PC-9 (cell line): ENCODE data around the gene S100PBP.

Experiments used
- CTCF ChIP-seq: fragments of 200-600 bp; sonication (generic); conservative IDR thresholded peaks from 2 replicates; pipeline ENCODE4 v1.6.1; 2017; ENCODE audit warnings: mixed run types, antibody characterized with exemption, mild to moderate bottlenecking, moderate library complexity
- EZH2 ChIP-seq: fragments of 200-600 bp; sonication (generic); IDR thresholded peaks from 2 replicates; pipeline ENCODE4 v1.8.0; 2017; ENCODE audit warnings: antibody characterized with exemption, low read depth

- TF ChIP-seq CTCF (no peak), EZH2 (no peak)
Observed at GRCh38 chr1:32817815-32818786, 648 bp downstream of the S100PBP start.
